Testis (tissue), 3 donors: ENCODE measurements around the gene NDUFA7. TPM values are rescaled to one million over a fixed set of nuclear protein-coding genes. Genes with fewer than 3 reads are reported as not detected.
A peak's percentile ranks its signal among the peaks of the same experiment; 100 is the strongest.
"Not testable (repeated sequence)": the region's sequence is repeated elsewhere in the genome, so short reads cannot be mapped to it uniquely, and the experiment has no call there.

Experiments used
- DNase-seq: peaks from one replicate; pipeline ENCODE4 v3.0.0-alpha.2; 2019
- H3K27ac ChIP-seq, 2 donors: fragments of 200-600 bp; sonication (generic); one replicate each; pipeline ENCODE4 v1.5.1; 2019
- H3K27me3 ChIP-seq: fragments of 200-600 bp; sonication (generic); one replicate; pipeline ENCODE4 v1.5.1; 2019
- H3K36me3 ChIP-seq: fragments of 200-600 bp; sonication (generic); one replicate; pipeline ENCODE4 v1.5.1; 2017; ENCODE audit warnings: low read depth; ENCODE audit errors: missing control alignments
- H3K4me1 ChIP-seq: fragments of 200-600 bp; sonication (generic); one replicate; pipeline ENCODE4 v1.5.1; 2019
- H3K4me3 ChIP-seq, 2 donors: fragments of 200-600 bp; sonication (generic); one replicate each; pipeline ENCODE4 v1.5.1; 2017 to 2019
- H3K9me3 ChIP-seq: fragments of 200-600 bp; sonication (generic); one replicate; pipeline ENCODE4 v1.5.1; 2017
- POLR2A ChIP-seq: fragments of 450-650 bp; IDR thresholded peaks from one replicate; pipeline ENCODE4 v1.6.1; 2017; ENCODE audit warnings: antibody characterized with exemption, mild to moderate bottlenecking, moderate library complexity
- WGBS, 2 donors: methylation state at CpG; one replicate each; pipeline ENCODE4 v1.1.5; 2018; 5-methylcytosine and 5-hydroxymethylcytosine counted together
- intact Hi-C: fragments of 100-400 bp; cut with DNase I; formaldehyde crosslinking; loops from one replicate; pipeline ENCODE4 v1.15.1; 2023; ENCODE audit warnings: low total_unique reads
- polyA plus RNA-seq: library from polyadenylated mRNA; stranded (reverse); fragments of 350-450 nt; fragmentation: Illumina TruSeq; extraction: RNeasy Lipid Tissue Mini Kit (QIAGEN cat#74804); gene quantifications from one replicate; pipeline ENCODE4 v1.2.3, GENCODE V29; 2014; ENCODE audit warnings: low read depth, low replicate concordance; ENCODE audit not compliant: insufficient read depth
- total RNA-seq, 2 donors: library from RNA; depleted of rRNA; stranded (reverse); fragments of >200 nt; gene quantifications; one replicate each; pipeline ENCODE4 v1.2.3, GENCODE V29; 2016
- TF ChIP-seq, protein P1 (sequence below), 3 experiments: fragments of 450-650 bp in 2 of 3; fragments of 200-600 bp in 1 of 3; sonication (generic) in 1 of 3; IDR thresholded peaks; one replicate each; pipeline ENCODE4 v1.5.1; 2016 to 2019; ENCODE audit warnings: antibody characterized with exemption in 3 of 3, mild to moderate bottlenecking in 2 of 3, moderate library complexity in 1 of 3

NDUFA7 gene
- total and polyA plus RNA-seq, 3 donors from 2014 or later: 38.2 to 91.2 (median 50.5) TPM

GRCh38 chr19:8269724-8270123, 51.5 kb downstream of the NDUFA7 start:
- Histone ChIP-seq H3K36me3 (no peaks in the 10 kb centered on the region), H3K4me3 (no peak overlapping the region), H3K4me1 (no peaks in the 10 kb centered on the region), H3K27me3 (no peaks in the 10 kb centered on the region), H3K9me3 (no peaks in the 10 kb centered on the region), H3K27ac (no peak overlapping the region)
- TF ChIP-seq, protein P1, sequence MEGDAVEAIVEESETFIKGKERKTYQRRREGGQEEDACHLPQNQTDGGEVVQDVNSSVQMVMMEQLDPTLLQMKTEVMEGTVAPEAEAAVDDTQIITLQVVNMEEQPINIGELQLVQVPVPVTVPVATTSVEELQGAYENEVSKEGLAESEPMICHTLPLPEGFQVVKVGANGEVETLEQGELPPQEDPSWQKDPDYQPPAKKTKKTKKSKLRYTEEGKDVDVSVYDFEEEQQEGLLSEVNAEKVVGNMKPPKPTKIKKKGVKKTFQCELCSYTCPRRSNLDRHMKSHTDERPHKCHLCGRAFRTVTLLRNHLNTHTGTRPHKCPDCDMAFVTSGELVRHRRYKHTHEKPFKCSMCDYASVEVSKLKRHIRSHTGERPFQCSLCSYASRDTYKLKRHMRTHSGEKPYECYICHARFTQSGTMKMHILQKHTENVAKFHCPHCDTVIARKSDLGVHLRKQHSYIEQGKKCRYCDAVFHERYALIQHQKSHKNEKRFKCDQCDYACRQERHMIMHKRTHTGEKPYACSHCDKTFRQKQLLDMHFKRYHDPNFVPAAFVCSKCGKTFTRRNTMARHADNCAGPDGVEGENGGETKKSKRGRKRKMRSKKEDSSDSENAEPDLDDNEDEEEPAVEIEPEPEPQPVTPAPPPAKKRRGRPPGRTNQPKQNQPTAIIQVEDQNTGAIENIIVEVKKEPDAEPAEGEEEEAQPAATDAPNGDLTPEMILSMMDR (IDR thresholded peaks at IDR 0.05): no peak
- TF ChIP-seq POLR2A: no peak
- intact Hi-C loops: no loop called here
- 95% methylated on average over 3 of the region's 3 CpGs for WGBS, 2 donors
- no peak for DNase-seq

- H3K4me1 ChIP-seq: no peaks in the 10 kb centered on the region
Measured at GRCh38 chr19:8265872-8266271, 55.3 kb downstream of the NDUFA7 start.

DNA sequence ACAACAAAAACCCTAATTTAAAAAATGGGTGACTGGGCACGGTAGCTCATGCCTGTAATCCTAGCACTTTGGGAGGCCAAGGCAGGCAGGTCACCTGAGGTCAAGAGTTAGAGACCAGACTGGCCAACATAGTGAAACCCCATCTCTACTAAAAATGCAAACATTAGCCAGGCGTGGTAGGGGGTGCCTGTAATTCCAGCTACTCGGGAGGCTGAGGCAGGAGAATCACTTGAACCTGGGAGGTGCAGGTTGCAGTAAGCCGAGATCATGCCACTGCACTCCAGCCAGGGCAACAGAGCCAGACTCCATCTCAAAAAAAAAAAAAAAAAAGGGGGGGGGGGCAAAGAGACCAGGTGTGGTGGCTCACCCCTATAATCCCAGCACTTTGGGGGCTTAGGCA, 56.9 kb downstream of the NDUFA7 start:
- H3K36me3 ChIP-seq, H3K27me3 ChIP-seq, H3K4me1 ChIP-seq, H3K9me3 ChIP-seq, H3K4me3 ChIP-seq, H3K27ac ChIP-seq, intact Hi-C loops: not testable (repeated sequence)
- peak; percentile 2 for DNase-seq
- 92 to 94% methylated on average over 4 of the region's 4 CpGs for whole genome bisulfite sequencing, 2 donors

More at GRCh38 chr19:8265872-8266271, 55.3 kb downstream of the NDUFA7 start:
- Histone ChIP-seq H3K4me3 (no peak overlapping the region), H3K27ac (no peak overlapping the region), H3K36me3 (no peaks in the 10 kb centered on the region), H3K27me3 (no peaks in the 10 kb centered on the region), H3K9me3 (no peaks in the 10 kb centered on the region)
- intact Hi-C loops: no loop called here
- DNase-seq: peak; percentile 4
- TF ChIP-seq POLR2A: no peak
- TF ChIP-seq, protein P1 (IDR thresholded peaks at IDR 0.05): no peak
- 83 to 88% methylated on average over 3 of the region's 3 CpGs for WGBS, 2 donors

DNA sequence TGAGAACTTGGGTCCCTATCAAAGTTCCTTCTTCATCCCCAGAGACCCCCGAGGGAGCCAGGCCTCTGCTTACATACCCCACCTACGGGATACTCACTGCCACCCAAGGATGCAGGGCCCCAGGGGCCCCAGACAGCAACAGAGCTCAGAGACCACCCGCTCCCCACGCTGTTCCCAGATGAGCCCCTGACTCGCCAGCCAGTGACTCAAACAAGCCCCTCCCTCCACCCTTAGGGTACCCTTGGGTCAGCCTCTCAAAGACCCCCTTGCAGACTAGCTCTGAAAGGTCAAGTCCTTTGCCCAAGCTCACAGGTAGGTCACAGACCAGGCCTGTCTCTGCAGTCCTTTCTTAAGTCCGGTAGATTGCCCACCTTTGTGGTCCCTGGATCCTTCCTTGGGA, 58.7 kb downstream of the NDUFA7 start:
- H3K4me1 ChIP-seq: no peaks in the 10 kb centered on the region
- H3K36me3 ChIP-seq: no peaks in the 10 kb centered on the region
- intact Hi-C loops: no loop called here
- no peak overlapping the region for H3K27ac ChIP-seq
- peak; percentile 12 for DNase-seq
- H3K27me3 ChIP-seq: no peaks in the 10 kb centered on the region
- WGBS, 2 donors: 94% methylated on average over 6 of the region's 6 CpGs
- TF ChIP-seq, protein P1 (IDR thresholded peaks at IDR 0.05): no peak
- TF ChIP-seq POLR2A: no peak
- H3K4me3 ChIP-seq: no peak overlapping the region
- H3K9me3 ChIP-seq: no peaks in the 10 kb centered on the region

- WGBS, 2 donors: 84 to 90% methylated on average over 10 to 14 of the region's 14 CpGs
- H3K36me3 ChIP-seq: no peaks in the 10 kb centered on the region
- no peaks in the 10 kb centered on the region for H3K27me3 ChIP-seq
- no peak overlapping the region for H3K4me3 ChIP-seq
- peak; percentile 13 for DNase-seq
- no peaks in the 10 kb centered on the region for H3K9me3 ChIP-seq
- intact Hi-C loops: no loop called here
- H3K27ac ChIP-seq: no peak overlapping the region
- no peaks in the 10 kb centered on the region for H3K4me1 ChIP-seq
- TF ChIP-seq, protein P1 (IDR thresholded peaks at IDR 0.05): no peak
- no peak for TF ChIP-seq POLR2A
Measured at GRCh38 chr19:8261881-8262280, 59.3 kb downstream of the NDUFA7 start.
